Mammary epithelial cell (primary cell): ENCODE results near the gene PNPLA1.

Source experiments
- CTCF ChIP-seq, 2 donors: IDR thresholded peaks in 1 of 2; conservative IDR thresholded peaks in 1 of 2; 2 replicates each; pipeline ENCODE4 v1.5.1; 2011 to 2012; ENCODE audit warnings: inconsistent platforms in 2 of 2, low read length in 2 of 2, mild to moderate bottlenecking in 2 of 2, control low read depth in 1 of 2, low read depth in 1 of 2; ENCODE audit not compliant: insufficient read depth in 1 of 2; ENCODE audit errors: extremely low read depth in 1 of 2
- EZH2 ChIP-seq: IDR thresholded peaks from 2 replicates; pipeline ENCODE4 v1.6.1; 2012; ENCODE audit warnings: low read length, inconsistent platforms, borderline replicate concordance

- TF ChIP-seq CTCF (conservative IDR thresholded peaks at IDR 0.05 in 1 of 2, IDR thresholded peaks at IDR 0.05 in 1 of 2; ENCODE audit: extremely low read depth in 1 of 2, insufficient read depth in 1 of 2, low read depth in 1 of 2, low read length in 2 of 2) (no peak), EZH2 (no peak)
Observed at GRCh38 chr6:36337814-36338213, 68.0 kb downstream of the PNPLA1 start.
